ENCODE data around the gene RSAD2.

Gene RSAD2

DNA sequence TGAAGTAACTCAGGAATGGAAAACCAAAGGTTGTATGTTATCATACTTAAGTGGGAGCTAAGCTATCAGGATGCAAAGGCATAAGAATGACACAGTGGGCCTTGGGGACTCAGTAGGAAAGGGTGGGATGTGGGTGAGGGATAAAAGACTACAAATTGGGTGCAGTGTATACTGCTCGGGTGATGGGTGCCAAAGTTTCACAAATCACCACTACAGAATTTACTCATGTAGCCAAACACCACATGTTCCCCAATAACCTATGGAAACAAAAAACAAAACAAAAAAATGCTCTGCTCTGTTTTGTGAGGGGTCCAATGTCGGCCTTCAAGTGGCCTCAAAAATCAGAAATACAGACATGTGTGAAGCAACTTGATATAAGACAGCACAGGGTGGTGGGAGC is 30.7 kb downstream of the RSAD2 start:
- DNase-seq, result no peak

DNA sequence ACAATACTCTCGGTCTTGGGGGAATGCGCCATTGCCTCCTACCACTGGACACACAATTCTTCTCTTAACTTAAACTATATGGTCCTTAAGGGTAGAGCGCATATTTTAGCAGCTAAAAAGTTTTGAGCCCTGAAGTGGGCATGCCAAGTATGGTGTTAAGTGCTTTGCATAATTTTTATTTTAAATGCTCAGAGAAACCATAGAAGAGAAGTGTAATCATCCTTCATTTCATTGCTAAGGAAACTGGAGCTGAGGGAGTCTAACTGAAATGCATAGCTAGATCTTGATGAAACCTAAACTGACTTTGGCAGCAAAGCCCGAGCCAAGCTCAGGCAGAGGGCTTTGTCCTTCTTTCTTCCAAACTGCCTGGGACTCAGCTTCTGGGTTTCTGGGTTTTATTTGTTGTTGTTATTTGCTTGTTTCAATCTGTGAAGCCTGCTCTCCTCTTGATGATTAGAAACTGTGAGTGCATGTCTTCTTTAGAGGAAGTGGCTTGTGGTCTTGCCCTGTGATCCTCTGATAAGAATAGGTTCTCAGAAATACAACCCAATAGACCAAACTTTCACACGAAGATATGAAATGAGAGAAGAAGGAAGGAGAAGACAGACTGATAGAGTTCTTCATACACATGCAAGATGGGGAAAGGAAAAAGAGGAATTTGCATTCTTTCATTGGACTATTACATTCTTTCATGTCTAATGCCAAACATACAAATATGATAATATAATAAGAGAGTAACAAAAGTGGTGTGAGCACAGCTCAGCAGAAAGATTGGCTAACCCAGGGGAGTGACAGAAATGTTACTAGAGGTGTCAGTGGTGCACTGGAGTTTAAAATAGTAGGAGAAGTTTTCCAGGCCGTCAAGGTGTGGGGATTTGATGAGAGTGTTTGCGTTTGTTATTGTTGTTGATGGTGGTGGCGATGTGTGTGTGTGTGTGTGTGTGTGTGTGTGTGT is 32.1 kb downstream of the RSAD2 start:
- no peak for DNase-seq

DNA sequence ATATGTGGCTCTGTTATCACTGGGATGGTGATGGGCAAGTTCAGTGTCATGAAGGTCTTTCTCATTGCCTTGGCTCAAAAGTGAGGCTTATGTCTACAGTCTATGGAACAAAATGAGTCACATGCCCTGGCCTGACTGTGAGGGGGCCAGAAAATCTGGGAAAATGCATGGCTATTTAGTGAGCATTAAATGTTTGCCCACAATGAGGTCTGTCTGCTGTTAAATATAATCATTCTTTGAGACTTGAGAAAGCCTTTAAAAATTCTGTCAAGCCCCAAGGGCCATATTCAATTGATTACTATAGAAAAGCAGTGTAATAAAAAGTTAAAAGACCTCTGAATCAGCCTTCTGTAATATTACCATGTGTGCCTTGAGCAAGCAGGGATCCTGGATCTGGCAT is 34.1 kb downstream of the RSAD2 start:
- DNase-seq, result no peak

DNA sequence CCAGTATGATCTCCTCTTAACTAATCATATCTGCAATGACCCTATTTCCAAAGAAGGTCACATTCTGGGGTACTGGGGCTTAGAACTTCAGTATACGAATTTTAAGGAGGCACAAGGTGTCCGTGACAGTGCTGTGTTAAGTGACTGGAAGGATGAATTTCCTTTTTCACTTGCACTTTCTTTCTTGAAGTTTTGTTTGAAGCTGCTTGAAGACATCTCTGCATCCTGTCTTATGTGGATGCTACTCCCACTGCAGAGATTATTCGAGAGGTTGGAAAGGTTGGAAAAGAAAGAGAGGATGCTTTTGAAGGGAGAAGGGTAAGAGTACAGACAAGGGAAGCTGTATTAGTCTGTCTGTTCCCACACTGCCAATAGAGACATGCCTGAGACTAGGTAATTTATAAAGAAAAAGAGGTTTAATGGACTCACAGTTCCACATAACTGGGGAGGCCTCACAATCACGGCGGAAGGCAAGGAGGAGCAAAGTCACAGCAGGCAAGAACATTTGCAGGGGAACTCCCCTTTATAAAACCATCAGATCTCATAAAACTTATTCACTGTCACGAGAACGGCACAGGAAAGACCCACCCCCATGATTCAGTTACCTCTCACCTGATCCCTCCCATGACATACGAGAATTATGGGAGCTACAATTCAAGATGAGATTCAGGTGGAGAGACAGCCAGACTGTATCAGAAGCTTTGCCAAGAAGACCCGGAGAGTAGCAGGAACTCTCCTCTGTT is 36.0 kb downstream of the RSAD2 start:
- no peak for DNase-seq

DNA sequence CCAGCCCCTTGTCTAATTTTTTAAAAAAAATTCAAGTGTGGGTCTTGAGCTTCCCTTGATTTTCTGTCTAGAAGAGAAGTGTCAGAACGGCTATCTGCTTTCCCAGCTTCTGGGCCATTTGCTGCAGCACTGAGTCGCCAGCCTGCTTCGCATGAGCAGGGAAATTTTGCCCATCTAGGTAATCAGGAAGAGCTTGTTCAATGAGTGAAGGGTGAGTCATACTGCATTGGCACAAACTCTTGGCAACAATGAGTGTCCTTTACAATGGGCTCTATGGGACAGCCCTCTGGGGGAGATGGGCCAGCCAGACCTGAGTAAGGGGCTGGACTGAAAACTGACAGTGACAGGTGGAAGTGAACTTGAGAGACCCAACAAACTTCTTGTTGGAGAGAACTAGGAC is 37.3 kb downstream of the RSAD2 start:
- no peak for DNase-seq

DNA sequence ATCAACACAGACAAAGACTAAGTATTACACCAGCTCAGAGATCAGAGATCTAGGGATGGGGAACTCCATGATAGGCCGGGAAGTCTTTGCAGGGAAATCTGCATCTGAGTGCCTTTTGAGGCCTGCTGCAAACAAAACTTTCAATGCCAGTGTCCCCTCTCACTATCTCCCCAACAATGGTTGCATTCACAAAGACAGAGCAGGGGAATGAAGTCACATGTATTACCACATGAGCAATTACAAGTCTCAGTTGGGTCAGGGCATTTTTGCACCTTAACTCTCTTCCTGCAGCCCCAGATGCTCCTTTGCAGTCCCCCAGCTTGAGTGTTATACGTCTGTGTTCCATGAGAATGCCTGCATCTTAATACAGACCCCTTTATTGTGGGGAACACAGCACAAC is 37.8 kb downstream of the RSAD2 start:
- no peak for DNase-seq

DNA sequence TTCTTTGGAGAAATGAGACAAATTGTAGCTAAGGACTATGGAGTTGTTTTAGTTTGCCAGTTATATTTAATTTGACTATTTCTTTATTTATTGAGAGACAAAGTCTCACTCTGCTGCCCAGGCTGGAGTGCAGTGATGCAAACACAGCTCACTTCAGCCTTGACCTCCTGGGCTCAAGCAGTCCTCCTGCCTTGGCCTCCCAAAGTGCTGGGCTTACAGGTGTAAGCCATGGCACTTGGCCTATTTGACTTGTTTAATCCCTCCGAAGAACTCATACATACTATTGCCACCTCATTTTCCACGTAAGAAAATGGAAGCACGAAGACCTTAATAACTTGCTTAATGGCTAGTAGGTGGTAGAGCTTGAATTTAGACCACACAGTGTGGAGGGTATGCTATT is 38.6 kb downstream of the RSAD2 start:
- no peak for DNase-seq

DNA sequence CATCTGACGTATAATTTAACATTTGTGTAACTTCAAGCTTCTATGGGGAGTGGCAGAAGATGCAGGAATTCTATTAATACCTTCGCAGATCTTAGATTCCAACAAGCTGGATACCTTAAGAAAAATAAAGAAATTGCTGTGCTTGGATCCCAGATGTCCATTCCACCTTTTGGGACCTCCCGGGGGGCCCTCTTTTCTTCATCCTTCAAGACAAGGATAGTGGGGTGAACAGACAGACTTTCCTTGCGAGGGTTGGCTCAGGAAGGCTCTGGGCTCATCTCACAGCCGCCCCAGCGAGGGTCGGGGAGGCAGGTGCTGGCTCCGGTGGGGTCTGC is 39.1 kb downstream of the RSAD2 start:
- no peak for DNase-seq

DNA sequence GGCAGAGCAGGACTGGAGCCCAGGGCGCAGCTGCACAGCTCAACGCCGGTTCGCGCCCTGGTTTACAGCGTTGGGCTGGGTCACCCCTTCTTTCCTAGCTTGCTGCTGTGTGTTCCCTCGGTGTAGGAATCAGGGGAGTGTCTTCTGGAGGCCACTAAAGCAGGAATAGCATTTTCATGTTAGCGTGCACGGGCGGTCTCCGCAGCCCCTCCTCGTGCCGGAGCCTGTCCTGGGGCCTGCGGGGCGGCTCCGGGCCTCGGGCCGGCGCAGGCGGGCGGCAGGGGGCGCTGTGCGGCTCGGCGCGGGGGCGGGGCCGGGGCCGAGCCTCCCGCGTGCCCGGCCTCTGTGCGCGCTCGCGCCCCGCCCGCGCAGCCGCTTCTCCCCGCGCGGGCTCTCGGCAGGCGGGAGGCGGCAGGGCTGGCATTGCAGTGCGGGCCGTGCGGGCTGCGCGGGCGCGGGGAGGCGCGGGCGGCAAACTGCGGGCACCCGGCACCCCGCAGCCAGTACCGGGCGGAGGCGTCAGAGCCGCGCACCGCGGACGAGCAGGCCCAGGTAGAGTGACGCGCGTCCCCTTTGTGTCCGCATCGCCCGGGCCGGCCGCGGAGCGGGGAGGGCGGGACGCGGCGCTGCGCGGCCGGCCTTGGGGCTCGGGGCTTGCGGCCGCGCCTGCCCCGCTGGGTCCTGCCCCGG is 39.6 kb downstream of the RSAD2 start, which contains the start of gene RNF144A:
RNF144A (plus strand) TSS at position 342 of the 690 bp plus-strand sequence. CDS start 79,515 bp downstream, outside the sequence.
- DNase-seq, result peak; percentile 77

DNA sequence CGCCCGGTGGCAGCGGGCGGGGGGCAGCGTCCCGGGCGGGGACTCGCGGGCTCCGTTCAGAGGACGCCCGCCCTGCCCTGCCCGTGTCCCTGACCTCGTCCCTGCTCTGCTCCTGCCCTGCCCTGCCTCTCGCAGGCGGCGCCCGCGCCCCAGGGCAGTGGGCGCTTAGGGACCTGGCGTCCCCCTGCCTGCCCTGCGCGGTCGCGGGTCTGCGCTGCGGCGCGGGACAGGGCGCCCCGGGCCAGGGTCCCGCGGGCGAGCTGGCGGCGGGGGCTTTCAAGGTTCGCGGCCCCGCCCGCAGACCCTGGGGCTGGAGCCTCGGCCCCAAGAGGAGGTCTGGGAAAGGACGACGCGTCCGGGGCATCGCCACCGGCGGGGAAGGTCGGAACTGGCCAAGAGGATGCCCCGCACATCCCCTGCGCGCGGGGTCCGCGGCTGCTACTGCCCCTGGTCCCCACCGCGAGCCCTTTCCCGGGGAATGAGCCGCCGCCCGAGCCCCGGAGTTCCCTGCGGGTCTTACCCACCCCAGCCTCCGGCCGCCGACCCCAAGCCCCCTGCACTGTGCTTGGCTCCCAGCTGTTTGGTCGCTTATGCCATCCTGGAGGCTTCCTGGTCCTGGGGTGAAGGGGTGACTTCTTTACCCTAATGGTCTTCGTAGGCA is 40.3 kb downstream of the RSAD2 start:
- peak; percentile 68 for DNase-seq

DNA sequence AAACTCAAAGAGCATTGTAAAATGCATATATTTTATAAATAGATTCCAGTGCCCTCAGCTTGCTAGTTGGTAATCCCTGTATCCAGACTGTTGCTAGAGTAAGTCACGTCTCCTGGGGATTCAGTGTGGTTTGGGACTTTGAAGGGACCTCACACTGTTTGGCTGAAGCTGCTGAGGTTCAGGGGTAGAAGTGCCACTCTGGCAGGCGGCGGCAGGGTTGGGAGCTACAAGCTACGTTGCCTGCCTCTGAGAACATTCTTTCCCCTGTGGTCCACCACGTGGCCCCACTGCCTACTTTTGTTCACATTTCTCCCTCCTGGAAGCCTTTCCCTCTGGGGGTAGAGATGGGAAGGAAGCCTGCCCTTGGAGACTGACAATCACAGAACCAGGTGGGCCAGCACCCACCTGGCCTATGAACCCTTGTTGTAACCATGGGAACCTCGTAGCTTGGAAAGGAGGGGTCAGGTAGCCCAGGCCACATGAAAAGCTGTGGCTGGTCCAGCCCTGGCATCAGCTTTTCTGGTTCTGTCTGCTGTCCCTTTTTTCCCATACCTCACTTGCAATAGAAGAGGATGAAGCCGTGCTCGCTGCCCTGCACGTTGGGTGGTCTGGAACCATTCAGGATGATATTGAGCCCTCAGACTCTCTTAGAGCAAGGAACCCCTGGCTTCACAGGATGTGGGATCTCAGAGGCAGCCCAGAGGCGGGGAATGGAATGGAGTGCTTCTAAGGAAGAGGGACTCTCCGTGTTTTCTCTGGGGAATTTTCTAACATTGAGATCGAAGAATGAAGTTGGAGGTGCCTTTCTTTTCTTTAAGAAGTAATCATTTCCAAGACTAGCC is 42.5 kb downstream of the RSAD2 start:
- DNase-seq, result peak; percentile 37

DNA sequence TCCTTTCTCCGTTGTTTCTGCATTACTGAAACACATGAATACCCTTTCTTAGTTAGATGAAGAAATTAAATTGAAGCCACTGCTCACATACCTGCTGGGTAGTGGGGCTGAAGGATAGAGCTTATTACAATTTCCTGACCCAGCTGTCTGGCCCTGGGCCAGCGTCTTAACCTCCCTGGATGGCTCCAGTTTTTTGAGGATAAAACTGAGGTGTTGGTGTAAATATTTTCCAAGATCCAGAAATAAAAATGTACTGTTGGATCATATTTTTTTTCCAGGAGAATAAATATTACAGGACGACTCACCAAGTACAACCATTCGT is 43.1 kb downstream of the RSAD2 start:
- DNase-seq, result no peak

DNA sequence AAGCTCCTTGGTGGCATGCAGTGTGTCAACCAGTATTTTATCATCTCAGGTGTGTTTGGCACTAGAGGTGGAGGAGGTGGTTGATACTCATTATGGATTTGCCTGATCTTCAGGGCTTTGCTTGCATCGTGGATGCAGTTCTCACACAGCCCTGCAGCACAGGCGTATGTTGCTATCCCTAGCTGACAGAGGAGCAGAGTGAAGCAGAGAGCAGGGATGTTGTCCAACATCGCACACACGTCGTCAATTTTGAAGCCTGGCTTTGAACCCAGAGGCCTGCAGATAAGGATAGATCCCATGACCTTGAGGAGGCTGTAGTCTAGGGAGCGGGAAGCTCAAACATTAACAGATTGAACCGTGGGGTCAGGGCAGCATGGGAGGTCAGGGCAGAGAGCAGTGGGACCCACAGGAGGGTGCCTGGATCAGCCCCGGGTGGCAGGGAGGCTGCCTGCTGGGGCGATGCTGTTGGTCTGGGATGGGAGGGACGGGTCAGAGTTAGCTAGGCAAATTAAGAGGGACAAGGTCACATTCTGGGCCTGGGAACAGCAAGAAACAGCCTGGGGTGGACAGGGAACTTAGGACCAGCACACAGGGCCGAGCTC is 43.8 kb downstream of the RSAD2 start:
- no peak for DNase-seq

DNA sequence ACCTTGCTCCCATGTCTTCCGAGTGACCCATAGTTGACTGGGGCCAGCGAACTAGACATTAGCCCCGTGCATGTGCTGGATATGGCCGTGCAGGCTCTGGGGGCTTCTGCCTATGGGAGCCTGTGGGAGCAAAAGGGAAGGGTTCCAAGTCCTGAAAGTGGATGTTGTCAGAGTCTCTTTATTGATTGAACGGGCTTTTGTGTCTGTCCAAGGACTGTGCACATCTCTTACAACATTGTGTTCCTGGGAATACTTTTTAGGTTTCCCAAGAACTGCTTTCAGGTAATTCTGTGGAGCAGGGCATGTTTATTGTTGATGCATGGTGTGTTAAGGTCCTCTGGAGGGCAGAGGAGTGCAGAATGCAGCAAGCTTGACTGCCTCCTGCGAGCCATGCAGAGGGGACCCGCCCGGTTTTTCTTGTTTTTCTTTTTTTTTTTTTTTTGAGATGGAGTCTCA is 44.7 kb downstream of the RSAD2 start:
- DNase-seq, result no peak

DNA sequence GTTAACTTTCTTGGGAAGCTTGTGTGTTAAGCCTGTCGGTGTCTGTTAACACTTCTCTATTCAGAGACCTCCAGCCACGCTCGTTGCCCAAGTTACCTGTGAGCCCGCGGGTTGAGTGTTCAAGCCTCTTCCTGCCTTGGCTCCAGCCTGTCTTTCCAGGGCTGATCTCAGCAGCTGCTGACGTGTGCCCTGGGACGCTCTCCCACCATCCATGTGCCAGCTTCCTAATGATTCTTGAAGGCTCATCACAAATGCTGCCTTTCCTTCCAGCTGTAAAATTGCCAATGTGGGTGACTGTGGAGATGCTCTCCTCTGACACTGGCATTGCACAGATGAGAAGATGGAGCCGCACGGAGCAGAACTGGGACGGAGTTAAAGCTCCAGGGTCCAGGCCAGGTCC is 45.7 kb downstream of the RSAD2 start:
- no peak for DNase-seq

DNA sequence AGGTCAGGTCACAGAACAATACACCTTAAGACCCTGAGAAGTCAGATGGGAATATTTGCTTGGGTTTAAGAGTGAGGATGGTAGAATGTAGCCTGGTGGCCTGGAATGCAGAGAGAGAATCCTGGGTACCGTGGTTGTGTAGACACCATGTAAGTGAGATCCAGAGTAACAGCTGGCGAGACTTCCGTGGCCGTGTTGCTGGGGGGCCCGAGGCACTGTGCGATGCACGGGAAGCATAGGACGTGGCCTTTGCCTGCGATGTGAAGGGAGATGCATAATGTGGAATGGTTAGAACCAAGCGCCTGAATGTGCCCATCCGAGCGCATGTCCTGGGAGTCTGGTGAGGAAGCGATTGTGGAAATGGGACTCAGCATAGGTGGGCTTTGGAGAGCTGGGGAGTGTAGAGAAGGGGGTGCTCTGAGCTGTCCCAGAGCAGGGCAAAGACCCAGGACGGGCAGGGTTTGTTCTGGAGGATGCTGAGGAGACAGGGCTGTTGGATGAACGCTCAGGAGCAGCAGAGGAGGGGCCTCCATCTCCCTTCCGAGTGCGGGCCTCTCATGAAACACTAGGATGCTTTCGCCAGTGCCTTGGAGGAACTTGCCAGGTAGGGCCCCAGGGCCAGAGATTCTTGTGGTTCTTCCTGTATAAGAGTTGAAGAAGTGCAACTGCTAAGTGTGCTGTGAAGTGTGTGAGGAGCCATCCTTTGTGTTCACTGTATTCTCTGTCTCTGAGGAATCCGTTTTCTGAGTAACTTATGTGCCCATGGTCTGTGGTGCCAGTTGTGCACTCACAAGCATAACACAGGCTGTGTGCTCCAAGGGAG is 46.7 kb downstream of the RSAD2 start:
- DNase-seq, result no peak

DNA sequence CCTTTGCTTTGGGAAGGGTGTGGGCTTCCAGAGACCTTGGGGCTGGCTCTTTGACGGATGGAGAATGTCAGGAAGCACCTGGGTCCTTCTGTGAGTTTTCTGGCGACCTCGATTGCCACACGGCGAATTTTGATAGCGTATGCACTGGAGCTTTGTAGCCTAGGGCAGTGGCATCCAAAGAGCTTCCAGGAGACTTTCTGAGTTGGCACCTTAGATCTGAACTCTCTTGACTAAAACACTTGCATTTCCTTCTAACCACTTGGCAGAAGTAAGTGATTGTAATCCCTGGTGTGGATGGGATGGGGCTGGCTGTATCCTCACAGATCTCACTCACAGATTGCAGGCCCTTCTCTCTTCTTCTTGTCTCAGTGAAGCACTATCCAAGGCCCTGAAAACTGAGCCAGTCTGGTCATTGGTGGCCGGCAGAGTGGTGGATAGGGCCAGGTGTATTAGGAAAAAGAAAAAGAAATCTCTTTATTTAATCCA is 47.4 kb downstream of the RSAD2 start:
- no peak for DNase-seq

DNA sequence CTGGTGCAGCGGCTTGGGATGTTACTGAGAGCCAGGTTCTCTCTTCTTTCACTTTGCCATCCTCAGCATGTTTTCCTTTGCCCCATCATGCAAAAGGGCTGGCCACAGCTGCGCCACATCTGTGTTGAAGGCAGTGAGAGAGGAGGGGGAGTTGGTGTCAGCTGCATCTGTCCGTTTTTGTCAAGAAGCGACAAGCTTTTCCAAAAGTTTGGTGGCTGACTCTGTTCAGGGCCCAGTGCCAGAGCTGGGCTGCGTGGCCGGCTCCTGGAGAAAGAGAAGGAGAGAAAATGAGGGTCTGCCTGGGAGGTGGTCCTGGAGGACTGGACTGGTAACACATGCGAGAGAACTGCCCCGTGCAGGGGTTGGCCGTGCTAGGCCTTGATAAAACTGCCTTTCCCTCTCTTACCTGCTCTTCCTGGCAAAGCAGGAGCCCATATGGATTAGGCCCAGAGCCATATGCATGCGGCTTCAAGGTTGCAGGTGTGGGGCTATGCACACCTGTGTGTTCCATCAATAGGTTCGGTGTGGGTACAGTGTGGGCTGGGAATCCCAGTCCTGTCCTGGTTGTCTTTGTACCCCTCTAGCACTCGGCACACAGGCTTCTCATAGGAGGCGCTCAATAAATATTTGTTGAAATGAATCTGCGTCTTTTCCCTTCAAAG is 48.6 kb downstream of the RSAD2 start:
- DNase-seq, result no peak

DNA sequence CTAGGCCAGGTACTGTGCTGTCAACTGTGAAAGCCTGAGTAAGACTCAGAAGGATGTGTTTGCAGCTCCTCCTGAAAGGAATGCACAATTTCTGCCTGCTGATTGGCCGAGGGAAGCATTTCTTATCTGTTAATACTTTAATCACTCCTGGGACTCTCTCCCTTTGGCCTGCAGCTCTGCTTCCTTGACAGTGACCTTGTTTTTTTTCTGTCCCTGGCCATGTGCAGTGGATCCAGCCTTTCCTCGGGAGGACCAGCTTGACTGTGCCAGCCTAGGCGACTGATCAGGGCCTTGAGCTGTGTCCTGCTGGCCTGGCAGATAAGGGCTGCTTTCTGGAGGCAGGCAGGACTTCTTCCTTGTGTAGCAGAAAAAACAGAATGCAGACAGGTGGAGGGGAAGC is 49.6 kb downstream of the RSAD2 start:
- peak; percentile 88 for DNase-seq

DNA sequence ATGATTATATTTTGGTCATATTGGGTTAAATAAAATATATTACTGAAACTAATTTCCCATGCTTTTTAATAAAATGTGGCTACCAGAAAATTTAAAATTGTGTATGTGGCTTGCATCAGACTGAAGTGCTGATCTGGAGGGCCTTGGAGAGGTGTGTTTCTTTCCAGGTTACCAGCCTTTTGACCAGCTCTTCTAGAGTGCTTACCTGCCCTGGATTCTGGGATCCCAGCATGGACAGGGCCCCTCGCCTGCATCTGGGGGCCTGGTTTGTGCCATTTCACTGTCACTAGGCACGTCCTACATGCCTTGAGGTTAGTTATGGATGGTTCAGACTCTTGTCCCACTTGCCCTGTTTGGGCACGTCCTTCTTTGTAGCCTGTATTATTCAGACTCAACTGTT is 50.2 kb downstream of the RSAD2 start:
- DNase-seq, result no peak

Data from NCI-H82 (cell line).